SK-N-MC (cell line): Measurements from ENCODE around the gene GNG2.

Experiments
- DNase-seq: peaks from one replicate; pipeline ENCODE4 v3.0.0-alpha.2; 2011; ENCODE audit warnings: low read depth, low spot score
- H3K27ac ChIP-seq: fragments of 200-600 bp; sonication (generic); 2 replicates; pipeline ENCODE4 v1.5.1; 2016; ENCODE audit warnings: mixed run types
- H3K36me3 ChIP-seq: fragments of 200-600 bp; sonication (generic); 2 replicates; pipeline ENCODE4 v1.6.1; 2017; ENCODE audit warnings: antibody characterized with exemption, low read length, mixed read lengths; ENCODE audit not compliant: insufficient read depth
- H3K4me3 ChIP-seq: fragments of 200-600 bp; sonication (generic); 2 replicates; pipeline ENCODE4 v1.5.1; 2016
- H3K9ac ChIP-seq: fragments of 200-600 bp; sonication (generic); 2 replicates; pipeline ENCODE4 v1.8.0; 2017; ENCODE audit warnings: mixed run types, mixed read lengths; ENCODE audit not compliant: insufficient read length
- H3K9me3 ChIP-seq: fragments of 200-600 bp; sonication (generic); 2 replicates; pipeline ENCODE4 v1.6.1; 2017; ENCODE audit warnings: low read depth, mild to moderate bottlenecking, antibody characterized with exemption, low read length, moderate library complexity, mixed read lengths
- EZH2 ChIP-seq: fragments of 200-600 bp; sonication (generic); IDR thresholded peaks from one replicate; pipeline ENCODE4 v1.6.1; 2017; ENCODE audit warnings: antibody characterized with exemption
- FOXP2 ChIP-seq: optimal IDR thresholded peaks from 2 replicates; pipeline ENCODE3; 2011; ENCODE audit warnings: mild to moderate bottlenecking, moderate library complexity; ENCODE audit not compliant: insufficient read depth; ENCODE audit errors: extremely low read length, control extremely low read depth
- POLR2AphosphoS5 ChIP-seq: IDR thresholded peaks from 2 replicates; pipeline ENCODE4 v1.6.1; 2012; ENCODE audit warnings: mild to moderate bottlenecking, low read depth, low read length, borderline replicate concordance

The GNG2 gene

DNA sequence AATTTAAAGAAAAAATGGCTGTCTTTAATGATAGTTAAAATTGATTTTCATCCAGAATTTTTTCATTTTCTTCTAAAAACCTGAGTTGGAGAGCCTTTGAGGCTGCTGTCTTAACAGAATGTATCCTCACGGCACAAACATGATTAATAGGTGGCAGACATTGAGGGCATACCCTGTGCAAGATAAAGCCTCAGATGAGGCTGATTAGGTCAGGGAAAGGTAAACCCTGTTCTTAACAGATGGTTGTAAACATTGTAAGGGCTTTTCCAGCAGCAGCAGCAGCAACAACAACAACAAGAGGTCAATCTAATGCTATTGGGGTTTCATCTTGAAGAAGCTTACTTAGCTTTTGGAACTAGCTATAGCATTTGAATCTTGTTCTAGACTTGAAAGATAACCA, 17.4 kb downstream of the GNG2 start:
- TF ChIP-seq EZH2 (no peak), POLR2AphosphoS5 (no peak), FOXP2 (no peak)
- no peak overlapping the region for H3K27ac ChIP-seq
- no peaks in the 10 kb centered on the region for H3K36me3 ChIP-seq
- no peak for DNase-seq
- H3K9me3 ChIP-seq = no peaks in the 10 kb centered on the region
- no peak overlapping the region for H3K9ac ChIP-seq
- no peak overlapping the region for H3K4me3 ChIP-seq

DNA sequence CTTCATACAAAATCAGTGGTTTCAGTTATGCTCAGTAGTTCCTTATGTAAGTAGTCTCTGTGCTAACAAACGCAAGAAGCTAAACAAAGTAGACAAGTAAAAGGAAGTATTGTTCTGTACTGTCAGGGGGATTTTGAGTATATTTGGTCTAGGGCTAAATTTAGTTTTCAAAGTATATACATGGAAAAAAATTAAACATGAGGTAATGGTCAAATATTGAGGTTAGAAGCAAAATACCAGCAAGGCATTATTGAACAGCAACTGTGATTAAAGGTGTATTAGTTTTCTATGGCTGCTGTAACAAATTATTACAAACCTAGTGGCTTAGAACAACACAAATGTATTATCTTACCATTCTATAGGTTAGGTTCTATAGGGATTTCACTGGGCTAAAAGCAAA, 18.8 kb downstream of the GNG2 start:
- Histone ChIP-seq H3K27ac (no peak overlapping the region), H3K9me3 (no peaks in the 10 kb centered on the region), H3K9ac (no peak overlapping the region), H3K36me3 (no peaks in the 10 kb centered on the region), H3K4me3 (no peak overlapping the region)
- no peak for DNase-seq
- no peak for TF ChIP-seq POLR2AphosphoS5
- TF ChIP-seq FOXP2 = no peak
- TF ChIP-seq EZH2 = no peak

DNA sequence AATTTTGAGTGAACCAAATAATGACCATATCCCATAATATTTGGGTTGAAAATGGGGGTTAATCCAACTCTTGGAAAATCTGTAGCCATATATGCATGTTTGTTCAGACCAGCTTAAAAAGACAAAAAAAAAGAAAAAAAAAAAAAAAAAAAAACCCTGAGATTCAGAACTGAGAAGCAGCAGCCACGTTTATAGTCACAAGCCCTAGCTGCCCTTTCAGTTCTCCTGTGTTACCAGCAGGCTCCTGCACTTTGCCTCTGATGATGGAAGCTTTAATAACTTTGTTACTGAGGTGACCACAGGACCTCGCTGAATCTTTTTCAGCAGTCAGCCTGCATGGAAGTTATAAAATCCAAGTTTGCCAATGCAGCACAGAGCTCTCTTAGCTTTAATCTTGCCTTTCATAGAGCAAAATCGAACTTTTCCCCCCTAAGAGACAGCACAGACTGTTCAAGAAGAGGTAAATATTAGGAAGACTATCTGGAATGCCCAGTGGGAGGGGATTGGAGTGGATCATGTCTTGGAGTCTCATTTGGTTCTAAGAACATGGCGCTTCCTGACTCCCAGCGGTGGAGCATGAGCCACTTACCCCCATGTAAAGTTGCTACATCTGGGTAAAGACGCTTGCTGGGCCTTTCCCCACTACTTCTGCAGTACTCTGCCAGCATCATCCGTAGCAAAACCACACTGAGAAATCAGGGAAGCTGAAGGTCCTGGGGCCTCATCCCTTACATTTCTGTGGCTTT, 20.6 kb downstream of the GNG2 start:
- no peak overlapping the region for H3K27ac ChIP-seq

DNA sequence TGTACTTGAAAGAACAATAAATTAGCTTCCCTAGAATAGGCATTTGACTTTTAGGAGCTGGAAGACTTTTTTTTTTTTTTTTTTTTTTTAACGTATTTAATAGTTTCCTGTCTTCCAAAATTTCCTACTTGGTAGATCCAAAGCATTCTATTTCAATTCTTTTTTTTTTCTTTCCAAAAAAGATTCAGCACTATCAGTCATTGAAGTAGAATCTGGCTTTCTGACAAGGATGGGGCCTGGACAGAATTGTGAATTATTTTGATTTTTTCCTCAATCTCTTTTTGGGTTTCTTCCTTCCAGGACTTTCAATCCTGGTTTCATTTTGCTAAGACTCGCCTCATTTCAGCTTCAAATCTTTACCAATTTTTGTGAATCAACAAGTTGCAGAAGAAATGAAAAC, 21.2 kb downstream of the GNG2 start:
- Histone ChIP-seq H3K9ac (no peak overlapping the region), H3K9me3 (no peaks in the 10 kb centered on the region), H3K4me3 (no peak overlapping the region), H3K27ac (0 out of 2 replicates have a peak overlapping the region, but pooled peaks have one; percentile 23), H3K36me3 (no peaks in the 10 kb centered on the region)
- no peak for DNase-seq
- no peak for TF ChIP-seq FOXP2
- TF ChIP-seq POLR2AphosphoS5 = no peak
- TF ChIP-seq EZH2 = no peak

More for the DNA sequence above, 20.6 kb downstream of the GNG2 start:
- Histone ChIP-seq H3K36me3 (no peaks in the 10 kb centered on the region), H3K9ac (no peak overlapping the region), H3K4me3 (no peak overlapping the region), H3K9me3 (no peaks in the 10 kb centered on the region)
- TF ChIP-seq POLR2AphosphoS5 (no peak), EZH2 (no peak), FOXP2 (no peak)
- no peak for DNase-seq

- TF ChIP-seq POLR2AphosphoS5 (no peak), FOXP2 (no peak), EZH2 (no peak)
- Histone ChIP-seq H3K9me3 (no peaks in the 10 kb centered on the region), H3K36me3 (no peaks in the 10 kb centered on the region), H3K27ac (no peak overlapping the region), H3K9ac (no peak overlapping the region), H3K4me3 (no peak overlapping the region)
- DNase-seq = no peak
Measured at GRCh38 chr14:51883232-51883631, 22.8 kb downstream of the GNG2 start.

DNA sequence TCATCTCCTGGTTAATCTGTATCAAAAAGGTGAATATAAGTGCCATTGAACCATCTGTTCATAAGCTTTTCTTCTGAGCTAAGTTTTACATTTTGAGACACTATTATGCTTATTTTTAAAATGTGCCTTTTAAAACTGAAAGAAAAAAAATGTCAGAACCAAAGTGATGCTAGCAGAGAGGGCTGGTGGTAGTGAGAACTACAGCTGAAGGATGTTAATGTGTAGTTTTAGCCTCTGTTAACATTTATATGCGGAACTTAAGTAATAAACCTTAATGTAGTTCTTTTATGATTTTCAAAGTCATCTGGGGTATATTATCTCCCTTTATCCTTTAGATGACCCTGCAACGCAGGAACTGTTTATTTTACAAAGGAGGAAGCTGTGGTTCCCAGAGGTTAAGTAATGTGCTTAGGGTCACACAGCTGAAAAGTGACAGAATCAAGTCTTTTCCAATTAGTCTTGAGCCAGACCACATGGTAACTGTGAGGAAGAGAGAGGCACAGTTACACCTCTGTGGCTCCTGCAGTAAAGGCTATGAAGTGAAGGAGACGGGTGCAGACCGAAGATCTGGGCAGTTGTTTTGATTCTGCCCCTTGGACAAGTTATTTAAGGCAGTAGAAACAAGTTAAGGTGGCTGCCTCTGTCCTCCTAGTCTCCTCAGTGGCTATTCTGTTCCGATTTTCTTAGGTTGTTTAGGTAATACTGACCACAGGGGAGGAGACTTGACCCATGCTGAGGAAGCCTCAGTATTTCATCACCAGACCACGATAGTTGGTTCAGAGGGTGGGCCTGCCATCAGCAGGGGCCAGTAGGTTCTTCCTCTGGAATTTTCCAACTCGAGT, 23.9 kb downstream of the GNG2 start:
- Histone ChIP-seq H3K27ac (no peak overlapping the region), H3K9me3 (no peaks in the 10 kb centered on the region), H3K36me3 (no peaks in the 10 kb centered on the region), H3K9ac (no peak overlapping the region), H3K4me3 (no peak overlapping the region)
- no peak for DNase-seq
- TF ChIP-seq EZH2 = no peak
- no peak for TF ChIP-seq FOXP2
- no peak for TF ChIP-seq POLR2AphosphoS5

GRCh38 chr14:51889851-51890250, 29.4 kb downstream of the GNG2 start:
- no peaks in the 10 kb centered on the region for H3K36me3 ChIP-seq
- TF ChIP-seq FOXP2 (no peak), EZH2 (no peak), POLR2AphosphoS5 (no peak)
- no peak overlapping the region for H3K27ac ChIP-seq
- H3K9me3 ChIP-seq = no peaks in the 10 kb centered on the region
- no peak overlapping the region for H3K9ac ChIP-seq
- no peak for DNase-seq
- H3K4me3 ChIP-seq = no peak overlapping the region

DNA sequence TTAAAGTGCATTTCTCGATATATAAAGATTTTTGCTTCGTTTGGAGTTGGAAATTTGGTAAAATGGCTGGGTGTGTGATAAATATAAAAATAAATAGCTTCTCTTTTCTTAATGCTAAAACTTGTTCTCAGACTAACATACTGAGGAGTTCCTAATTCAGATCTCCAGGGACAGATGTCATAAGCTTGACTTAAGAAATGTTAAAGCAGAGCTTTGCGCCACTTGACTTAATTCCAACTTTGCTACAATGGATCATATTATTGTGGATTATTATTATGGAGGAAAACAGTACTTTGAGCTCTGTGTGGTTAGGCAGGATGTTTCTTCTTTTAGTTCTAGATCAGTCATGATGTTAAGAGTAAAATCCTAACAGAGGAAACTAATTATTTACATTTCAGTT, 33.8 kb downstream of the GNG2 start:
- Histone ChIP-seq H3K4me3 (no peak overlapping the region), H3K9me3 (no peaks in the 10 kb centered on the region), H3K9ac (no peak overlapping the region), H3K36me3 (no peaks in the 10 kb centered on the region), H3K27ac (no peak overlapping the region)
- TF ChIP-seq POLR2AphosphoS5 (no peak), EZH2 (no peak), FOXP2 (no peak)
- DNase-seq = no peak
